Uterus (tissue), 2 donors: ENCODE data around the gene HMGCS2.

ENCODE experiments used
- POLR2A ChIP-seq, 2 donors: fragments of 450-650 bp; IDR thresholded peaks; one replicate each; pipeline ENCODE4 v1.6.1; 2016; ENCODE audit warnings: antibody characterized with exemption in 2 of 2, mild to moderate bottlenecking in 1 of 2, moderate library complexity in 1 of 2
- TF ChIP-seq, protein P1 (sequence below), 4 experiments: fragments of 200-600 bp in 2 of 4; fragments of 450-650 bp in 2 of 4; sonication (generic) in 2 of 4; IDR thresholded peaks; one replicate each; pipeline ENCODE4 v1.5.1; 2016 to 2019; ENCODE audit warnings: antibody characterized with exemption in 4 of 4, mild to moderate bottlenecking in 2 of 4, moderate library complexity in 1 of 4

DNA sequence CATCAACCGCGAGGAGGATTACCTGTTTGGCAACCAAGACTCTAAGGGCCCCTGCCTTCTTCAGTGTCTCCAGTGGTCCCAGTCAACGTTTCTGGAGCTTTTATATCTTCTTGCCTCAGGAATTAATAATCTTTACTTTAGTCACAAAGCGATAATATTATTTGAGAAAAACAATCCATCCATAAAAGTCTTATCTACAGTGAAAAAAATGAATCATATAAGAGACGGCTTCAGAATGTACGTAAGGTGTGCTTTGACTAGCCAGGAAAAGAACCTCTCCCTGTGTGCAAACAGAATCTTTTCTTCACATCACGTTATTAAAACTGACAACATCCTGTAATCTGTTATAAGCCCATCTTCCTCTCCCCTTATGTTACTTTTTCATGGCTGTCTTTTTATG, 42.7 kb upstream of the HMGCS2 start, which contains the start of gene REG4:
- TF ChIP-seq, protein P1, sequence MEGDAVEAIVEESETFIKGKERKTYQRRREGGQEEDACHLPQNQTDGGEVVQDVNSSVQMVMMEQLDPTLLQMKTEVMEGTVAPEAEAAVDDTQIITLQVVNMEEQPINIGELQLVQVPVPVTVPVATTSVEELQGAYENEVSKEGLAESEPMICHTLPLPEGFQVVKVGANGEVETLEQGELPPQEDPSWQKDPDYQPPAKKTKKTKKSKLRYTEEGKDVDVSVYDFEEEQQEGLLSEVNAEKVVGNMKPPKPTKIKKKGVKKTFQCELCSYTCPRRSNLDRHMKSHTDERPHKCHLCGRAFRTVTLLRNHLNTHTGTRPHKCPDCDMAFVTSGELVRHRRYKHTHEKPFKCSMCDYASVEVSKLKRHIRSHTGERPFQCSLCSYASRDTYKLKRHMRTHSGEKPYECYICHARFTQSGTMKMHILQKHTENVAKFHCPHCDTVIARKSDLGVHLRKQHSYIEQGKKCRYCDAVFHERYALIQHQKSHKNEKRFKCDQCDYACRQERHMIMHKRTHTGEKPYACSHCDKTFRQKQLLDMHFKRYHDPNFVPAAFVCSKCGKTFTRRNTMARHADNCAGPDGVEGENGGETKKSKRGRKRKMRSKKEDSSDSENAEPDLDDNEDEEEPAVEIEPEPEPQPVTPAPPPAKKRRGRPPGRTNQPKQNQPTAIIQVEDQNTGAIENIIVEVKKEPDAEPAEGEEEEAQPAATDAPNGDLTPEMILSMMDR (IDR thresholded peaks at IDR 0.05): no peak
- no peak for TF ChIP-seq POLR2A (IDR thresholded peaks at IDR 0.05)
